Endothelial cell of hepatic sinusoid (primary cell): ENCODE measurements around the gene HACD1.

Experiments
- in situ Hi-C: cut with HindIII; loops from 2 replicates; pipeline ENCODE4 v1.10.0; 2017; ENCODE audit warnings: low sequenced_read_pairs

Gene HACD1

DNA sequence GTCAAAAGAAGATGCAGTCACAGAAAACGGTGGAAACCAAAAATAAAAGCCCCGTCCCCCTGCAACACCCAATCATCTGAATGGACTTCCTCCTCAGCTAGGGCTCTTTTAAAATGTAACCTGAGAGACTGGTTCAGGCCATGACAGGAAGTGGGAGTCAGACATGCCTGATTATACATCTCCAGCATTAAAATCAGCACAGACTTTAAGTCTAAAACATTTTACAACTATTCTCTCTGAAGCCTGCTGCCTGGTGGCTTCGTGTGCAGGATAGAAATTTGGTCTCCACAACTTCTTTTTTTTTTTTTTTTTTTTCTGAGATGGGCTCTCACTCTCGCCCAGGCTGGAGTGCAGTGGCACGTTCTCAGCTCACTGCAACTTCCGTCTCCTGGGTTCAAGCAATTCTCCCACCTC is 30.3 kb downstream of the HACD1 start:
- in situ Hi-C loops = no loop called here

DNA sequence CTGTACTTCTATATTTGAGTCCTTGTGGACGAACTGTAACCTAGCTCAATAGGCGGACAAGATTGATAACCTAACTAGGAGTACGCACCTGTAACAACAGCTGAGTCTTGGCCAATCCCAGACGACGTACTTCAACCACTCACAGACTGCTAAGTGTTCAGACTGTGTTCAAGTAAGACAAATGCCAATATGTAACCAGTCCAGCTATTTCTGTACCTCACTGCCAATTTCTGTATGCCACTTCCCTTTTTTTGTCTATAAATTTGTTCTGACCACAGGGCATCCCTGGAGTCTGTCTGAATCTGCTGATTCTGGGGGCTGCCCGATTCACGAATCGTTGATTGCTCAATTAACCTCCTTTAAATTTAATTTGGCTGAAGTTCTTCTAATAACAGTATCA is 32.2 kb downstream of the HACD1 start:
- in situ Hi-C loops = no loop called here

DNA sequence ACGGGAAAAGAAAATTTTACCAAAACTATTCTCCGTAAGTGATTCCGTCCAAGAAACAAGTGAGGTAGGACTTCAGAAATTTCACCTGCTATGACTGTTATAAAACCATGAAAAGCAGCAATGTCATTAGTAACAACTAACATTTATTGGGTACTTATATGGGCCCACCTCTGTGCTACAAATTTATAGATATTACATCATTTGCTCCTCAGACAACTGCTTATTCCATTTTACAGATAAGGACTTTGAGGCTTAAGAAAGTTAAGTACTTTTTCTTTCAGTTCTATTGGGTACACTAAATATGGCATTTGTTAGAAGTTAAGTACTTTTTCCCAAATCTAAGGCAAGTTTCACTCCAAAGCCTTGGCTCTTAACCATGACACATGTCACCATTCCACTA is 36.3 kb downstream of the HACD1 start:
- in situ Hi-C loops = no loop called here

DNA sequence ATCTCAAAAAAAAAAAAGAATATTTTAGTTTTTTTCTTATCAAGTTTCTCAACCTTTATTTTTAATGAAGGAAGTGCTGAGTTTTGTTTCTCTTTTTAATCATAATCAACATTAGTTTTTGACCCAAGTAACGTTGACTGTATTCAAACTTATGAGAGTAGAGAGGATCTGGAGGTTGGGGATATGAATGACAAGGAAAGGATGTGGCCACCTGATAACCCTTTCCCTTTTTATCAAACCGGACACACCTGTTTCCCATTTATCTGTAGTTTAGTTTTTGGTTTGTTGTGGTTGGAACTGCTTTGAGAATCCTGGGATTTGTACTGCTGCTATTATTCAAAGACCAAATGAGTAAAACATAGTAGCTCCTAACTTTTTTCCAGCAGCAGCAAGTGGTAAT is 38.6 kb downstream of the HACD1 start:
- in situ Hi-C loops = no loop called here

DNA sequence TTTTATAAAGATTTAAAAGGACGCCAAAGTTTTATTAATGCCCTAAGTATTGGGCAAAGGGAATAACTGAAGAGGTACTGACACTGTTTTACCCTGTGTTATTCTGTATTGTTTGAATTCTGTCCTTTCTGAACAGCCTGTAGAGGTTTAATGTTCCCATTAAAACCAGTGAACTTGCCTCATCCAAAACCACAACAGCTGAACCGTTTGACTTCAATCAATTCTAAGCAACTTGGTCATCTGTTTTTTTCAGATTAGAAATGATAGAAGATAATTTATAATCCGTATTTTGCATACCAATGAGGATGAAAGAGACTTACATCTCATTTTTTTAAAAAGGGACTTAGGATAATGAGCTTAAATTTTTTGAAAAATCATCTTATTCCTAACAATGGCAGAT is 40.4 kb downstream of the HACD1 start:
- in situ Hi-C loops = no loop called here

DNA sequence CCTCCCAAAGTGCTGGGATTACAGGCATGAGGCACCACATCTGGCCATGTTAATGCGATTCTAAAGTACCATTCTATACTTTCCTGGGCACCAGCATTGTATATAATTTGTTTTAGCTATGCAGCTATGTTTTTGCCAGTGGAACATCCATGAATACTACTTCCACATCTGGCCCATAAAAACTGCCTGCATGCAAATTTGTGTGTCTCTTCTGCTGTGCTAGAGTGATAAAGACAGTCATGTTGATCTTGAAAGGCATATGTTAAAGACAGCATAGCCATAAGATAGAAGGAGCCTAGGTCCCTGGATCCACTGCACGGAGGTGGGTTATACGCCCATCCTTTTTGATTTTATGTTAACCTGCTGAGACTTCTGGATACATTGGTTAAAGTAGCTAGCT is 52.3 kb downstream of the HACD1 start:
- in situ Hi-C loops = no loop called here

DNA sequence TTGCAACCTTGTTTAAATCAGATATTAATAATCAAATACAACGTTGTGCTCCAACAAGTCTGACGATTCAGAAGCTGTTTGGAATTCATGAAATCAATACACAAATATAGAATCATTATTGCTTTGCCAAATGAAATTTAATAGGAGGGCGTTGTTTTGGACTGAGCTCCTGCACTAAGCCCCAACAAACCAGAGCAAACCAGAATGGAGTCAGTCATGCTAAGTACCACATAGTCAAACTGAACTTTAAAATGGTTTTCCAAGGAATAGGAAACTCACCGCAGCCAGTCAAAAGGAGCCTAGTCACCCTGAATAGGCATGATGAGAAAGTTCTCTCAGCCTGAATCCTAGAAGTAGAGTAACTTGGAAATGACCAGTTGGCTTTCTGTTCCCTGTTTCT is 53.7 kb downstream of the HACD1 start:
- in situ Hi-C loops = no loop called here

DNA sequence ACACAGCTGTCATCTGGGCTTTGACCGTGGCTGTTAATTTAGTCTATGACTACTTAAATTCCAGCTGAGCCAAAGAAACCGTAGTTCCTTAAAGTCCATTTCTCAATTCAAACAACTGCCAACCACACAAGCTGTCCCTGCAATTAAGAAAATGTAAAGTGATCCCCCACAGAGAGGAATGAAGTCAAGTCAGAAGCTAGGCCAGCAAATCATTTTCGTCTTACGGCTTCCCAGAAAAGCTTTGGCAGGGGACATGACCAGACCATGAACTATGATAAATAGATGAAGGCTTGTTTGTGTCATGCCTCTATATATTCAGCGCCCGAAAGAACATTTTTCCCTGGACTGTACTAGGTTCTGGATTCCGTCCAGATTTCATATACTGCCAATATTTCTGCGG is 54.6 kb downstream of the HACD1 start:
- in situ Hi-C loops = no loop called here

DNA sequence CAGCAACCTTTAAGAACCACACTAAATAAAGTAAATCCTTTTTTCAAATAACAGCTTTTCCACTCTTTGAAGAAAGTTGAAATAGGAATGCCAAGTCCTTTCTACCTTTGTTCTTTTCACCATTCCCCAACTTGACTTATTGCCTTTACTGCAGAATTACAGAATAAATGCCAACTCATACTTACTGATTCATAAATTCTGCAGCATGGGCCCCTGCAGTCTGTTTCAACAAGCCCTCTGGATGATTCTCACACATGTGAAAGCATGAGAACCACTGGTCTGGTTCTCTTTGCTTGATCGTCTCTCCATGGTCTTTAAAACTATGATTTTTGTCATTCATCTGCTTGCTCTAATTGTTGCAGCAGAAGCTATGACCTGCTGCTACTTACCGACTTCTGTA is 56.1 kb downstream of the HACD1 start:
- in situ Hi-C loops = no loop called here

DNA sequence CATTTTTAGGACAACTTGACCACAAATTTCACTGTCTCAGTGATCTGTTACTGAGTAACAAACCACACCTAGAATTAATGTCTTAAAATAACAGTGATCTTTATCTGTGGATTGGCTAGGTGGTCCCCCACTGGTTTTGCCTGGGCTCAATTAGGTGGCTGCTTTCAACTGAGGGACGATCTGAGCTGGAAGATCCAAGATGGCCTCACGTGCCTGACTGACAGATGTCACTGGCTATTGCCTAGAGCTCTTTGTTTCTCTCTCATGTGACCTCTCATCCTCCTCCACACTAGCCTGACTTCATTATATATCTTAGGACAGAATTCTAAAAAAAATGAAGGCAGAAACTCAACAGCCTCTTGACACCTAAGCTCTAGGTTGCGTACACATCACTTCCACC is 59.7 kb downstream of the HACD1 start:
- in situ Hi-C loops = no loop called here

DNA sequence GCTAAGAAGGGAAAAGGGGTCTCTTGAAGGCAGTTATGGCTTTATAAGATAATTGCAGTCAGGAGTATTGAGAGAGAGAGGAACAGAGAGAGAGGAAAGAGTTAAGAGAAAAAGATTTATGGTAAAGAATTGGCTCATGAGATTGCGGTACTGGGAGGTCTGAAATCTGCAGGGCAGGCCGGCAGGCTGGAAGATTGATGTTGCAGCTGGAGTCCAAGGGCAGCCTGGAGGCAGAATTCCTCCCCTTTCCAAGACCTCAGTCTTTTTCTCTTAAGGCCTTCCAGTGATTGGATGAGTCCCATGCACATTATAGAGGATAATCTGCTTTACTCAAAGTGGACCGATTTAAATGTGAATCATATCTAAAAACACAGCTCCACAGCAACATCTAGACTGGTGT is 68.4 kb downstream of the HACD1 start:
- in situ Hi-C loops = no loop called here

DNA sequence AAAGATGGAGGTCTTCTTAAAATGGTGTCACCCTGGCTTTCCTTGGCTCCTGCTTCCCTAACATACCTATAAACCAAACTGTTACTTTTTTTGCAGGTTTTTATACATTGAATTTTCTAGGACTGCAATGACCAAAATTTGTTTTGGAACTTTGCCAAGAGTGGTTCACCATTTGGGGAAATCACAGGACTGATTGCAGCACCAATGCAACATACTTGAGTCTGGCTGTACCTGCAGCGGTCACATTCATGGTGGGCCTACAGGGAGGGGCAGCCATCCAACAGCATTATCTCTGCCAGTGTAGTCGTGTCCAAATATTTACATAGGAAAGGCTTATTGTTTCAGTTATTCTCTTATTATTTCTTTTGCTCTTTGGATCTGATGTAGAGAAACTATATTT is 69.0 kb downstream of the HACD1 start:
- in situ Hi-C loops = no loop called here

DNA sequence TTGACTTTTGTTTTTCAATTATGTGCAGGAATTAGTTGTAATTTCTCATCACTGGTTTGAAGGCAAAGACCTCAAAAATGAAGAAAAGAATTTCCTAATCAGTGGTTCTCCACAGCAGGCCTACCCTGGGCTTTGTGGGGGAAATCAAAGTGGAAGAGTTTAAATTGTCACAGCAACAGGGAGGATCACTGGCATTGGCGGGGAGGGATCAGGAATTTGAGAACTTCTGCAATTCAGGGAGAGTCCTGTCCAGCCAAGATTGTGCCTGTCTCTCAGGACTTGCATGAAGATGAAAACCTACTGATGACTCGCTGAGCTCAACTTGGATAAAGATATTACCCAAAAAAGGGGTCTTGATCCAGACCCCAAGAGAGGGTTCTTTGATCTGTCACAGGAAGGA is 70.1 kb downstream of the HACD1 start:
- in situ Hi-C loops = no loop called here

DNA sequence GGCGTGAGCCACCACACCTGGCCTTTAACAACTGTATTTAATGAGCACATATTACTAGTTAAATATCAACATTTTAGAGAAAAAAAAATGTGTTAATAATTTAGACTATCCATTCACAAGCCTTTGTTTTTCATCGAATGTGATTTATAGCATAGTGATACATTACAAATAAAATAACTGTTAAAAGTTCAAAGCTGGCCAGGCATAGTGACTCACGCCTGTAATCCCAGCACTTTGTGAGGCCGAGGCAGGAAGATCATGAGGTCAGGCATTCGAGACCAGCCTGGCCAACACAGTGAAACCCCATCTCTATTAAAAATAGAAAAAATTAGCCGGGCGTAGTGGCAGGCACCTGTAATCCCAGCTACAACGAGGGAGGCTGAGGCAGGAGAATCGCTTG is 72.7 kb downstream of the HACD1 start:
- in situ Hi-C loops = no loop called here
